ENCODE measurements around the gene ZSWIM6.

ZSWIM6 gene

DNA sequence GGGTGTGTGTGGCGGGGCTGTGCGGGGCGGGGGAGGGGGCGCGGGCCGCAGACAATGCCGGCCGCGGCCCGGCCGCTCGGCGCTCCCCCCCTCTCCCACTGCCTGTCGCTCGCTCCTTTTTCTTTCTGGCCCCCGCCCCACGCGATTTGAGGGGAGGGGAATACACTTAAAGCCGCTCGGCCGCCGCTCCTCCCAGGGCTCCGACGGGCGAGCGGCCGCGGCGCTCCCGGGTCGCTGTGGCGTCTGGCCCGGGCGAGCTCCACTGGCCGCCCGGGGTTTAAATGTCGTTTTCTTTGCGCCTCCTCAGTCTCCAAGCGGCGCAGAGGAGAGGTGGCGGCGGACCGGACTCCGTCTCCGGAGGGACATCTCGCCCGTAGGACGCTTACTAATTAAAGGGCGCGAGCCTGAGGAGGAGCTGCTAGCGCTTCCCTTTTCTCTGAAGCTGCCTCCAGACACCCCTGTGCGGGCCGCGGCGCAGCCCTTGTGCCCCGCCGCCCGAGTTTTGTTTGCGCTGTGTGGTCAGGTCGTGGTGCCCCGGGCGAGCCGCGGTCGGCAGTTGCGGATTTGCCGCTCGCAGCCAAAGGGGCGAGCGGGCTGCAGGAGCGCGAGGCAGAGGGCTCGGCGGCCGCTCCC is 1.4 kb downstream of the ZSWIM6 start:
- DNase-seq: peak in 1 of 2 experiments; percentile 34

DNA sequence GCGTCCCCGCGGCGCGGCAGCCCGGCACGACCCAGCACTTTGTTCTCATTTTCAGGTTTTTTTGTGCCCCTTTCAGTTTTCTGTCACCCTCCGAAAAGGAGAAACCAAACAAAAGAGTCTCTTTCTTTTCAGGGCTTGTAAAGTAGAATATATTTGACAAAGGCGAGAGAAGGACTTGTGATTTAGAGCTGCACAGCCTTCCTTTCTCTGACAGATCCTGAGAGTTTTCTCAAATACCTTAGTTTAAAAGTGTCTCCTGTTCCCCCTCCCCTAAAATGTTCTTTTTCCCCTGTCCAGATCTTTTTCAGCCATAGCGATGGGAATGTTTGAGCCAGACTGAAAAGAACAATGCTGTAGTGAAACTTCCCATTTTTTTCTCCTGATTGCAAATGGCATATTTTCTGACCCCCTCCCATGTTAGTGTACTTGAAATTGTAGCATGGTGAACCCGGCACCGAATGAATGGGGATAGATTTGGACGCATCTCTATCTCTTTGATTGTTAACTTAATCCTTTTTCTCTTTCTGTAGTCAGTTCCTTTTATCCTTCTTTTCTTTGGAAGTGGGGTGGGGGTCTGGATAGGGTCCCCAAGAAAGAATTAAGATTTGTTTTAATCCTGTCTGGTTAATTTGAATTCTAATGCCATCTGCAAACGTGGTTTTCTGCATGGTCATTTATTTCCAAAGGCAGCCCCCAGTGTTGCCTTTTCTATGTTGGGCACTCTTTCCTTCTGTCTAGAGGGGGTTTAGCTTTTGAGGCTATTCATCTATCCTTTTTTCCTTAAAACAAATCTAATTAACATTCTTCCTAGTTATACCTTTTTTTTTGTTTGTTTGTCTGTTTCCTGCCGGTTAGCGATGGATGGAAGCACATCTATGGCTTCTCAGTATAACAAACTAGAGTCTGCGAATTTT is 2.2 kb downstream of the ZSWIM6 start:
- DNase-seq: no peak

DNA sequence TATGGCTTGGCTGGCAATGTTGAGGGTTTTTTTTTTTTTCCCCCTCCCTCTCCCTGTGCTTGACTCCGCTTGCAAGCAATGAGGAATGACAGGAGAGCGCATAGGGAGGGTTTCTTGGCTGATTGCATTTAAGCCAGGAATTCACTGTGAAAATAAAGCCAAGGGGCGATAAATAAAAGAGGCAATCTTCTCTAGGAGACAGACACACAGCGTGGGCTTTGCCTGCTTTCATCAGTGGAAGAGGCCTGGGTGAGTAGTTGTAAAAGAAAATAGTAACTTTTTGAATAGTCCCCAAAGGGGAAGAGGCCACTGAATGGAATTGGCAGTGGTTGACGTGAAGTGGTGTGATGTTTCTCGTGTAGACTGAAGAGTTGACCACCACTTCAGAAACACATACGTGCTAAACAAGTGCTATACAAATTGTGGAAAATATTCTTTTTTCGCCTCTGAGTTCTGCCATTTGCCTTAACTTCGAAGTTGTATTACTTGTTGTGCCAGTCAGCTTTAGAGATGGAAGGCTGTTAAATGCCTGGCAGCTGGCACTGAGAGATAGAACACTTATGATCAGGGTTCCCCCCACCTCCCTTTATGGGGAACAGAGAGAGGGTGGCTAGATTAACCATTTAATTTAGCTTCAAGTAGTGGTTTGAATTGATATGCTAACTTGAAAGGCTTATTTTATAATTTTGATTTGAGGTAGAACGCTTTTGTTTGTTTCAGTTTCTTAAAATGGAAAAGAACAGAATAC is 3.0 kb downstream of the ZSWIM6 start:
- DNase-seq: no peak

DNA sequence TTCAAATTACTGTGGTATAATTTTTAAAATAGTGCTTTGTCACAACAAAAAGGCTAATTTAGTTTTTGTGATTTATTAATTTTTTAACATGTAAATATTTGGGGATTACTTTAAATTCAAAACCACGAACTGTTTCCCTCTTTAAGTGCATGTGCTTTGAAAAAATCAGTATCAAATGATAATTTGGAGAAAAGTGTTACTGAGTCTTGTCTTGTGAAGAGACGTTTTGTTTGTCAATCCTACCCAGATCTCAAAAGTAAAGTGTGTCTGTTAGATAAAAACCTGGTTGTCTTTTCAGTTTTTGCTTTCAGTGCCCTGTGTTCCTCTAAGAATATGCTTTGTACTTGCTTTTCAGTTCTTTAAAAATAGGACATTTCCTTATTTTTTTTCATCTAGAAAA is 7.7 kb downstream of the ZSWIM6 start:
- no peak for DNase-seq

DNA sequence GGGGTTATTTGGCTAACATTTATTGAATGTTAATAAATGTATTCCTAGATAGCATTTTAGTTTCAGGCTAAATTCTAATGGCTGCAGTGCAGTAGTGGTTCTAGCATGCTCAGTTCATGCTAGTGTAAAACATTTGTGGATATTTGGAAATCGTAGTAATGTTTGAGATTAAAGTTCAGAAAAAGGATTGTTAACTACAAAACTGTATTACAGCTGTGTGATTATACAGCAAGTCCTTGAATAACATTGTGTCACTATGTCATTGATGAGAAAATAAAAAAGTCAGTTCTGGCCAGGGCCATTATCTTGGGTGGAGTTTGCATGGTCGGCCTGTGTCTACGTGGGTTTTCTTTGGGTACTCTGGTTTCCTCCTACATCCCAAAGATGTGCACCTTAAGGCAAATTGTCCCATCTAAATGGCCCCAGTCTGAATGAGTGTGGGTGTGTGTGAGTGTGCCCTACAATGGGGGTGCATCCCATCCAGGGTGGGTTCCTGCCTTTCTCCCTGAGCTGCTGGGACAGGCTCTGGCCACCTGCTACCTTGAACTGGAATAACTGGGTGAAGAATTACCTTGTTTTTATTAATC is 8.8 kb downstream of the ZSWIM6 start:
- DNase-seq: no peak

DNA sequence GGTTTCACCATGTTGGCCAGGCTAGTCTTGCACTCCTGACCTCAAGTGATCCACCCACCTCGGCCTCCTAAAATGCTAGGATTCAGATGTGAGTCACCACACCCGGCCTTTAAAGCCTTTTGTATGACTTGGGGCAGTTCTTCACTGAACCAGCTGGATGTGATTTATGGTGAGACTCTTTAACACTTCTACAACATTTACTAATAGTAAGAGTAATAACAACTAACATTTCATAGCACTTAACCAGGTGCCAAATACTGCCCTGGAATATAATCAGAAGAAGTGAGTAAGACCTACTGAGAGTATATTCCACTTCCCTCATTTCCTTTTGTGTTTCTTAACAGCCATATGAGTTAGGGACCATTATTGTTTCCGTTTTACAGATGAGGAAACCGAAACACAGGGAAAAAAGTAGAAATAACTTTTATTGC is 10.0 kb downstream of the ZSWIM6 start:
- DNase-seq: no peak

DNA sequence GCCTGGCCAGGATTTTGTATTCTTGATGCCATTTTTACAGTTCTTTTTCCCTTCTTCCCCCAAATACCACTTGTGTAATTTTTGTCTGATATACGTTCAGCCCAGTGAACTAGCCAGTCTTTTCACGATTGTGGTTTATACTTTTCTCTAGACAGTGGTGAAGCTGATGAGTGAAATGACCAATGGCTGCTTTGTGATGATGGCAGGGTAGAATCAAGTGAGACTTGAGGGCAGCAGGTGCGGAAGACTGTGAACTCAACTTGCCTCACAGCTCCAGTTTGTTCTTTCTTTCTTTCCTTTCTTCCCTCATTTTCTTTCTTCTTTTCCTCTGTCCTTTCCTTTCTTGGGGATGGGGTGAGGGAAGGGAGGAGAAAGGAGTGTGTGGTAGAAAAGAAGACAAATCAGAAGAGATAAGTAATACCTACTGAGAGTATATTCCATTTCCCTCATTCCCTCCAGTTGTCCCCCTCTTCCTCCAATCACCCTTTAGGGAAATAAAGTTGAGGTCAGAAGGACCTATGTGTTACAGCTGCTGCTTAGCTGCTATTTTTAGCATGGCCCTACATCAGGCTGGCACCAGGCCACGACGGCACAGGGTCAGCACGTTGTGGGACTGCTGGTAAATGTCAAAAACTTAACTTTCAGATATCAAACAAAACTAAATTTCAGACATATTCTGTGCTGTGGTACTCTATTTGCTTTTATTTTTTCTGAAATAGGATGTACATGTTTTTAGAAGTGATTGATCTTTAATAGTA is 12.3 kb downstream of the ZSWIM6 start:
- DNase-seq: no peak

DNA sequence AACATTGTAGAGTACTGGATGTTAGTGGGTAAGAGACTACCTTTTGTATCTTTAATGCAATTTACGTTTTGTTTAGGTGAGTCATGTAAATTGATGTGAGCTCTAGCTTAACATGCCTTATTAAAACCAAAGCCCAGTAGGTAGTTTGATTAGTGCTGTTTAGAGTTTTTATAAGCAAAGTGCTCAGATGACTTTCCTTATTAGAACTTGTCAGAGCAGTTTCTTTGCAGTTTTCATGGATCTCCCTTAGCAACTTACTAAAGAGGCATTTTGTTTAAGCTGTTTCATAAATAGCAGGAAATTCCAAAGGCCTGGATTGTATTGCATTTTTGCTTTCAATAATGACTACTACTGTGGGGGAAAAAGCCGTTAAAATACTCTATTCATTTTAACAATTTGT is 14.5 kb downstream of the ZSWIM6 start:
- DNase-seq: no peak

DNA sequence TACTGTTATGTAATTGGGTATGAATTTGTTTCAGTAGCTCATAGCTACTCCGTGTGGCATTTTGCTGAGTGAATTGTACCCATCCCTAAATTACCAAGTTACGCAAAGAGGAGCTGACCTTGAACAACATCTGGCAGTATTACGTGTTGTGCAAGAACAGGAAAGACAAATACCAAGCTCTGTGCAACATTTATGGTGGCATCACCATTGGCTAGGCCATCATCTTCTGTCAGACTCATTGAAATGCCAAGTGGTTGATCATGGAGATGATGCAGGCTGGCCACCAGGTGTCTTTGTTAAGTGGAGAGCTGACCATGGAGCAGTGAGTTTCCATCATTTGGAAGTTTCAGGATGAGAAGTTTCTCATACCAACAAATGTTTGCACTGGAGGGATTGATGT is 15.0 kb downstream of the ZSWIM6 start:
- no peak for DNase-seq

DNA sequence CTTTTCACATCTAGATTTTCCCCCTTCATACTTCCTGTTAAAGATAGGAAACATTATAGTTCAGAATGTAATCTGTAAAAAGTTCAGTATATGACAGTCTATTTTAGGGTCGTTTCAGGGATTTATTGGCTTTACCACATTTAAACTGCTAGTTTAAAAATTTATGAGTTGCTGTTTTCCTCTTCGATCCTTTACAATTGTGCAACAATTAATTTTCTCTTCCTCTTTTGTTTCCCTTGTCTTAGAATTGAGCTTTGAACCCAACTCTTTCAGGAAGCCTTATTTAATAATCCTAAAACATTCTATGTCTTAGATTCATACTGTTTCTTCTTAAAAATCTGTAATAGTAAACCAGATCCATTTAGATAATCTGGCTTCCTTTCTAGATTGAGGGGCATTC is 16.4 kb downstream of the ZSWIM6 start:
- DNase-seq: no peak

DNA sequence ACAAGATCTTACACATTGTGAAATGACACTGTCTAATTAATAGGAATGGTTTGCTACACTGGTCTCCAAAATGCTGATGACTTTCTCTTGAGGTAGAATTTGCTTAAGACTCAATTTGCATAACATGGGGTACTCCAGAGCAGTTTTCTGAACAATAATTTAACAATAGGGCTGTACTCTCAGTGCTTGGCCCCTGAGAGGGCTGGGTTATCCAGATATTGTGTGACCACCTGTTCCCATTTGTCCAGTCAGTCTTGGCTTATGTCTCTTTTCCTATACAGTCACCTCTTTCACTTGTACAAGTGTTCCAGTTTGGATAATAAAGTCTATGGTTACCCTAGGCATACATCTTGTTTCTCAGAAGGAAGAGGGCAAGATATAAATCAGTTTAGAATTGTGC is 17.9 kb downstream of the ZSWIM6 start:
- no peak for DNase-seq

DNA sequence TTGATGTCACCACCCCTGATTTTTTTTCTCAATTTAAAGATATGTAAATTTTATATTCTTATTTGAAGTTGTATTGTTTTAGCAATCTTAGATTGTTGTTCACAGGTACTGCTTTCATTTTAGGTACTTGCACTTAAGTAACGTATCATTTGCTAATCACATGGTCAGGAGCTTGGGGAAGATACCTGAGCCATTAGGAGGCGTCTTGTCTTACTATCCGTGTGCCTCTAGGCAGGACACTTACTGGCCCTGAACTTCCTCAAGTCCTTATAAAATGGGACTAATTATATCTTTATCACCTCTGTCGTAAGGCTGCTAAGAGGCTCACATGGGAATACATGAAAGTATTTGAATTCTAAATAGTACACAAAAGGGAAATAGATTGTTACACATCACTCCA is 18.5 kb downstream of the ZSWIM6 start:
- no peak for DNase-seq

DNA sequence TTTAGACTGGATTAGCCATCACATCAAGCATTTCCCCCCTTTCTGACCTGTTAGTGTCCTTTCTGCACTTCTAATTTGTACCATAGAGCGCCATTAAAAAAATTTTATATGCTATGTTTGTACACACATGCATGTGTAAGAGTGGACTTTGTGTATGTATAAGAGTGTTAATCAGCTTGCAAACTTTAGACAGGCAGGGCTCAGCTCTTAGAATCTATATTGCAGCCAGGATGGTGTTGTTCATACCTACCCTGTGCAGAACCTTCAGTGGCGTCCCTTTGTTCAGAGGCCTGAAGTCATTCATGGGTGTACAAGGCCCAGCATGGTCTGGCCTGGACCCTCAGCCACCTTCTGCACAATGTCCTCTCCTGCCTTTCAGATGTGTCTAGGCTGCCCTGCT is 19.7 kb downstream of the ZSWIM6 start:
- no peak for DNase-seq

DNA sequence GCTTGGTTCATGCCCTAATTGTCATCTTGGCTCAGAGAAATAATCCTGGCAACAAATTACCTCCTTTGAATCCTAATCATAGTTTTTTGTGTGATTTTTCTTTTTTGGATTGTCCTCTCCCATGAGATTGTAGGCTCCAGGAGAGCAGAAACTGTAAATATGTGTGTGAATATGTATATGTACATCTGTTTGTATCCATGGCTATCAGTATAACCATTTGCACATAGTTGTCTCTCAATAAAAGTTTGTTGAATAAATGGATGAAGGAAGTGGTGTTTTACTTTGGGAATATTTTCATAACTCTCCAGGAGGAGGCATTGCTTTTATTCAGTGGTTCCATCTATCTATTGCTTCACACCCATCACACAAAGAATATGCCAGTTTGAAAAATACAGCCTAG is 20.1 kb downstream of the ZSWIM6 start:
- DNase-seq: no peak

DNA sequence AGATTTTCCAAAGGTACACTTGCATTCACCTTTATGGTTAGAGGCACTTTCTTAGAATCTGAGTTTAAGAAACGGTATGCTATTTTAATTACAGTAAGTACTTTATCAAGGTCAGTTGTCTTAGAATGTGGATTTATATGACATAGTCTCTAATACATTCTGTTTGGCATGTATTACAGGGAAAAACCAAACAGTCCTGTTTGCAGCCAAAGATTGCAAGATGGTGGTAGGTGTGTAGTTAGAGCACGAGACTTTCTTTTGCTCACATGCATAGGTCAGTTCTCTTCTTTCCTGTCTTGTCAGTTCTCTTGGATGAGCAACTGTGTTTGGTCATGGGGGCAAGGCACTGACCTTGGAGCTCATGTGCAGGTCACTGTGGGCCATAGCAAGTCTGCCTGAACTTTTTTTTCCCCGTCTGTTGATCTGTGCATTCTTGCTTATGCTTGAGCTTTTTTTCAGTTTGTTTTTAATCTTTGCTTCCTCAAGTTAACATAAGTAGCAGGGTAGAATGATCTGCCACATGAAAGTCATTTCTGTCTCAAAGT is 20.6 kb downstream of the ZSWIM6 start:
- no peak for DNase-seq

DNA sequence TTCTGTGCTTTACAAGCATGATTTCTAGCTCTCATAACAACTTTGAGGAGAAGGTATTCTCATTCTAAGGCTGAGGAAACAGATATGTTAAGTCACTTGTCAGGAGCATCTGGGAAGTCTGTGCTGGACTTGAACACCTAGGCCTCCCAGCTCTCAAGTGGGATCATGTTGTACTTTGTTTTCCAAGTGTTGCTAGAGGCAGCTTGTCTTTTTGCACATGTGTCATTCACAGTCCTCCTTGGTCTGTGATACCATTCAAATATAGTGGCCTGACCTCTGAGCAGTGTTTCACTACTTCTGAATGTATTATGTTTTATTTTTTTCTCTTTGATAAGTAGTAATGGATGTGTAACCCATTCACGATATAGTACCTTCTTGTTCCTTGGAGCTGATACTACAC is 21.2 kb downstream of the ZSWIM6 start:
- DNase-seq: no peak

DNA sequence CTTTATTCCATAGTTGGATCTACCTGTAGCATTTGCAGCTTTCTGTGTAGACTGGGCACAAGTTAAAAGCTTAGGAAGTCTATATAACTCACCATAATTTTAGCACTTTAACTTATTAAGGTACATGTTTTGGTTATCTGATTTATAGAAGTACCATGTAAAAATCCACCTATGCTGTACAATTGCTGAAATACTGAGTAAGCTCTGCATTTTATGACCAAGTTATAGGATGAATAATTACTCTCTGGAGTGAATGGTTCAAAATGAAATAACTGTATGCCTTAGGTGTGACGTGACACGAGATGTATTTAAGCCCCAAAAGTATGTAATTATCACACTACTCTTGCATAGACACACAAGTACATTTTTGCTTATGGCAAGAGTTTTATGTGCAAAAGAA is 22.1 kb downstream of the ZSWIM6 start:
- no peak for DNase-seq

DNA sequence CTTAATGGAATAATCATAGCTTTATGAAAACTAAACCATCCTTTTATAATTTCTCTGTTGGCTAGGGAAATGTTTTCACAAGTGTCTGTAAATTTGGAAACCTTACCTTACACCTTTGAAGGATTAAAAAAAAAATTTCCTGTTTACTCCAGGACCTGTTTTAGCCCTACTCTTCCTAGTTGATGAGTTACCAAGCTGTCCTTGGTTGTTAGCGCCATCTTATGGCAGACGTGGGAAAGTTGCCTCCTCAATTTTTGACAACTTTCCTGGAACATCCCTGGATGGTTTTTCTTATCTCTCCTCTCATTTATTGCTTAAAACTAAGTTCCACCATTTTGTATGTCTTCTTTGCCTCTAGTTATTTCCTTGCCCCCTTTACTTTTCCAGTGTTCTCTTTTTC is 25.7 kb downstream of the ZSWIM6 start:
- DNase-seq: no peak

DNA sequence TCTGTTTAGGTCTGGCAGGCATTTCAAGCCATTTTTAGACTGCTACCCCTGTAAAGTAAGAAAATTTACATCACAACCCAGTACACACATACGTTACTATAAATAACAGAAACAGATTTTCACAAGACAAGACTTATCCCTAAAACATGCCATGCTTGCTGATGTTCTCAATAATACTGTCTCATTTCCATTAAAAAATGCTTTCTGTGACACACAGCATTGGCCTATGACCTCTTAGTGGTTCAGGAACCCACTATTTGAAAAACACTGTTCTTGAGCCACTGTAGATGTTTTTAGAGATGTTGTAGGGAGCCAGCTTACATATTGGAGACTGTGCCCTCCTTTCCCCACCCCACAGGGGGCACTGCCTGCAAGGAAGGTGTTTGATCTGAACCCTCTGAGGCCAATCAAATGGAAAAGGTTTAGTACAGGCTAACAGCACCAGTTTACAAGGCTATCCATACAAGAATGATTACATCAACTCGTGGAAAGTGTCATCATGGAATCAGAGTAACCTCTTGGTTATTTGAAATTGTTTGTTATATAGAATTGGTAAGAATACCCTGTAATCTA is 30.8 kb downstream of the ZSWIM6 start:
- peak in 1 of 2 experiments; percentile 21 for DNase-seq

DNA sequence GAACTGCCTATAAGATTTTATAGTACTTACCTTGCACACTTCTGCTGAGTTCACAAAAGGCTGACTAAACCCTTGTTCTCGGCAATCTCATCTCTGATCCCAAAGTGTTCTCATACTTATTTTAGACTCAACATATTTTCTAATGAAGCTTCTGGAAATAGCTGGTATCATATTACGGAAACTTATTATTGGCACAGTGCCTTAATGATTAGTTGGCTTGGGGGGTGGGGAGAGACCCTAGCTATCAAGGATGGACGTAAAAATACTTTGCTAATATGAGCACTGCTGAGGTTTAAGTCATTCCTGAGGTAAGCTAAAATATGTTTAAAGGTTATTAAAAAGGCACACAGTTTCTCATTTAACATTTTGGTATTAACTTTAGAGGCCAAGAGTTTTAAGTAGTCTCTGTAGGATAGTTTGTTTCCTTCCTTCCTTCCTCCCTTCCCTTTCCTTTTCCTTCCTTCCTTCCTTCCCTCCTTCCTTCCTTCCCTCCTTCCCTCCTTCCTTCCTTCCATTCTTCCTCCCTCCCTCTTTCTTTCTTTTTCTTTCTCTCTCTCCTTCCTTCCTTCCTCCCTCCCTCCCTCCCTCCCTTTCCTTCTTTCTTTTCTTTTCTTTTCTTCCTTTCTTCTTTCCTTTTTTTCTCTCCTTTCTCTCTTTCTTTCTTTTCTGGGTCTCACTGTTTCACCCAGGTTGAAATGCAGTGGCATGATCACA is 31.5 kb downstream of the ZSWIM6 start:
- no peak for DNase-seq

All from SW 1271 (cell line).